Right ventricle myocardium inferior (tissue), 1 donor: ENCODE results near the gene IMPA2. TPM values are rescaled to one million over a fixed set of nuclear protein-coding genes. Genes with fewer than 3 reads are reported as not detected.
A peak's percentile ranks its signal among the peaks of the same experiment; 100 is the strongest.

ENCODE experiments used
- ATAC-seq: fragments of 200-7000 bp; cut with Tn5 transposase; one replicate; pipeline ENCODE4 v1.9.1; 2020; ENCODE audit warnings: mild to moderate bottlenecking, moderate library complexity
- DNase-seq: peaks from one replicate; pipeline ENCODE4 v3.0.0; 2021; ENCODE audit errors: missing footprints
- intact Hi-C: fragments of 100-400 bp; cut with DNase I; formaldehyde crosslinking; loops from one replicate; pipeline ENCODE4 v1.11.0; 2022
- total RNA-seq: library from RNA; stranded (reverse); fragmentation: NEBNext Ultra II Directional; extraction: Animal tissue kit (Norgen Biotek cat#: 25700); gene quantifications from one replicate; pipeline ENCODE4 v1.2.1, GENCODE V29; 2021
- donor health status: DM: no; HTN: yes; CAD: no; lungs with severe emphysema.

Gene IMPA2
- total RNA-seq, 1 donor from 2014 or later, result 82.8 TPM

- intact Hi-C loops, result loop anchor here (5.0 to 10.0 kb wide), 2 partner anchors 131 to 391 kb away; partner anchors contain the start of genes AFG3L2 and CHMP1B
- ATAC-seq, result no peak
- DNase-seq, result no peak
These were observed 2.3 kb downstream of the IMPA2 start for GRCh38 chr18:11983592-11983991.

- ATAC-seq, result no peak
- intact Hi-C loops, result loop anchor here (5.0 to 10.0 kb wide), 2 partner anchors 132 to 391 kb away; partner anchors contain the start of genes AFG3L2 and CHMP1B
- no peak for DNase-seq
These were observed 2.8 kb downstream of the IMPA2 start for GRCh38 chr18:11984091-11984490.

- no peak for ATAC-seq
- intact Hi-C loops, result loop anchor here (10.0 kb wide), 1 partner anchor 389 kb away; the partner anchor contains the start of gene AFG3L2
- DNase-seq, result no peak
These were observed 4.3 kb downstream of the IMPA2 start for GRCh38 chr18:11985586-11985985.

- intact Hi-C loops, result loop anchor here (10.0 kb wide), 1 partner anchor 389 kb away; the partner anchor contains the start of gene AFG3L2
- DNase-seq, result no peak
- no peak for ATAC-seq
These were observed 4.8 kb downstream of the IMPA2 start for GRCh38 chr18:11986061-11986460.

- intact Hi-C loops, result loop anchor here (10.0 kb wide), 1 partner anchor 387 kb away; the partner anchor contains the start of gene AFG3L2
- DNase-seq, result no peak
- ATAC-seq, result peak; percentile 81
These were observed 6.2 kb downstream of the IMPA2 start for GRCh38 chr18:11987527-11987926.

- intact Hi-C loops, result loop anchor here (10.0 kb wide), 1 partner anchor 386 kb away; the partner anchor contains the start of gene AFG3L2
- ATAC-seq (no peak), DNase-seq (no peak)
These were observed 7.9 kb downstream of the IMPA2 start for GRCh38 chr18:11989174-11989573.

- ATAC-seq, result peak; percentile 17
- DNase-seq, result no peak
- intact Hi-C loops, result loop anchor here (10.0 kb wide), 1 partner anchor 385 kb away; the partner anchor contains the start of gene AFG3L2
These were observed 8.7 kb downstream of the IMPA2 start for GRCh38 chr18:11989966-11990380.

GRCh38 chr18:11990539-11990938, 9.2 kb downstream of the IMPA2 start:
- ATAC-seq (no peak), DNase-seq (no peak)
- intact Hi-C loops, result no loop called here

GRCh38 chr18:11991021-11991795, 9.9 kb downstream of the IMPA2 start:
- intact Hi-C loops, result no loop called here
- ATAC-seq (no peak), DNase-seq (no peak)

GRCh38 chr18:11992096-11992790, 10.9 kb downstream of the IMPA2 start:
- intact Hi-C loops, result loop anchor here (2.0 kb wide), 1 partner anchor 45 kb away; no protein-coding TSS in a partner anchor
- ATAC-seq (no peak), DNase-seq (no peak)

- ATAC-seq, result no peak
These were observed 12.1 kb downstream of the IMPA2 start for GRCh38 chr18:11993264-11993916.

GRCh38 chr18:11994336-11994702, 13.0 kb downstream of the IMPA2 start:
- peak; percentile 57 for ATAC-seq
- peak; percentile 75 for DNase-seq
- intact Hi-C loops, result no loop called here

More at GRCh38 chr18:11993264-11993916, 12.1 kb downstream of the IMPA2 start:
- intact Hi-C loops, result loop anchor here (2.0 kb wide), 1 partner anchor 47 kb away; no protein-coding TSS in a partner anchor
- no peak for DNase-seq

GRCh38 chr18:11994703-11995444, 13.6 kb downstream of the IMPA2 start:
- intact Hi-C loops, result loop anchor here (1.0 to 5.0 kb wide), 2 partner anchors 57 to 263 kb away; no protein-coding TSS in a partner anchor
- DNase-seq, result no peak
- peak; percentile 2 for ATAC-seq

GRCh38 chr18:11995445-11996189, 14.3 kb downstream of the IMPA2 start:
- intact Hi-C loops, result loop anchor here (1.0 to 5.0 kb wide), 2 partner anchors 57 to 263 kb away; no protein-coding TSS in a partner anchor
- peak; percentile 85 for ATAC-seq
- DNase-seq, result peak; percentile 88

GRCh38 chr18:11996190-11996754, 15.0 kb downstream of the IMPA2 start:
- DNase-seq (no peak), ATAC-seq (no peak)
- intact Hi-C loops, result loop anchor here (5.0 kb wide), 1 partner anchor 264 kb away; no protein-coding TSS in a partner anchor

GRCh38 chr18:11996907-11997306, 15.6 kb downstream of the IMPA2 start:
- ATAC-seq (no peak), DNase-seq (no peak)
- intact Hi-C loops, result loop anchor here (5.0 kb wide), 1 partner anchor 265 kb away; no protein-coding TSS in a partner anchor

GRCh38 chr18:11997466-11997865, 16.2 kb downstream of the IMPA2 start:
- no peak for DNase-seq
- ATAC-seq, result no peak
- intact Hi-C loops, result loop anchor here (5.0 kb wide), 1 partner anchor 265 kb away; no protein-coding TSS in a partner anchor
